ENCODE measurements around the gene RAB18. TPM values are rescaled to one million over a fixed set of nuclear protein-coding genes. Genes with fewer than 3 reads are reported as not detected.

RAB18 gene
- total RNA-seq, 1 experiment from 2014 or later, result 68.1 TPM

DNA sequence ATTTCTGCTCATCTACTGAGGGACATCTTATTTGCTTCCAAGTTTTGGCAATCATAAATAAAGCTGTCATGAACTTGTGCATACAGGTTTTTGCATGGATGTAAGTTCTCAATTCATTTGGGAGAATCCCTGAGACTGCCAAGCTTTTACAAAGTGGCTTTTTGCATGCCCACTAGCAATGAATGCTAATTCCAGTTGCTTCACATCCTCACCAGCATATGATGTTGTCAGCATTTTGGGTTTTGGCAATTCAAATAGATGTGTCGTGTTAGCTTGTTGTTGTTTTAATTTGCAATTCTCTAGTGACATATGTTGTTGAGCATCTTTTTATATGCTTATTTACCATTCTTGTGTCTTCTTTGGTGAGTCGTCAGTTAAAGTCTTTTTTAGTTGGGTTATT lies 57.2 kb downstream of the RAB18 start (continued):
- TF ChIP-seq CBX3 (IDR thresholded peaks at IDR 0.05; ENCODE audit: low read depth), result no peak
- TF ChIP-seq SP1 (IDR thresholded peaks at IDR 0.05; ENCODE audit: low read depth), result no peak
- no peak for TF ChIP-seq ZNF274 (IDR thresholded peaks at IDR 0.05; ENCODE audit: low read depth, low read length)

DNA sequence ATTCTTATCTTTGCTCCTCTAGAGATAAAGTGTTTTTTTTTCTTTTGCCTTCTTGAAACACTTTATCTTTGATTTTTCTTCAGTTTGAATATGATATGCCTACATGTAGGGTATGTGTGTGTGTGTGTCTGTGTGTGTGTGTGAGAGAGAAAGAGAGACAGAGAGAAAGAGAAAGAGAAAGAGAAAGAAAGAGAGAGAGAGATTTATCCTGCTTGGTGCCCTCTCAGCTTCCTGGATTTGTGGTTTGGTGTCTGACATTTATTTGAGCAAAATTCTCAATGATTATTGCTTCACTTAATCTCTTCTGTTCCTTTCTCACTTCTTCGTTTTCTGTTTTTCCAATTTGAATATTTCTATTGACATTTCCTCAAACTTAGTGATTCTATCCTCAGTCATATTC lies 60.3 kb downstream of the RAB18 start:
- Histone ChIP-seq H3K27me3 (ENCODE audit: insufficient read depth, low read length) (no peaks in the 10 kb centered on the region), H3K4me1 (ENCODE audit: control insufficient read depth in 1 of 2, insufficient read depth in 2 of 2, low read length in 2 of 2) (no peaks in the 10 kb centered on the region), H3K4me2 (ENCODE audit: low read length) (no peak overlapping the region), H3K9me2 (ENCODE audit: insufficient read depth) (no peaks in the 10 kb centered on the region), H3K4me3 (replicated peaks in 1 of 2; ENCODE audit: low read depth in 1 of 2, low read length in 2 of 2) (no peak overlapping the region), H3K27ac (ENCODE audit: low read depth, low read length) (no peak overlapping the region), H3K9me3 (ENCODE audit: control insufficient read depth in 1 of 2, insufficient read depth in 1 of 2, low read depth in 1 of 2, low read length in 2 of 2) (no peaks in the 10 kb centered on the region), H2AFZ (ENCODE audit: low read depth, low read length, poor library complexity, severe bottlenecking) (no peak overlapping the region), H3K79me2 (ENCODE audit: insufficient read depth, low read length) (no peaks in the 10 kb centered on the region), H3K9ac (ENCODE audit: low read length) (no peak overlapping the region), H4K20me1 (ENCODE audit: insufficient read depth) (no peaks in the 10 kb centered on the region), H3K36me3 (ENCODE audit: control insufficient read depth in 1 of 2, insufficient read depth in 2 of 2, low read length in 2 of 2) (no peaks in the 10 kb centered on the region)
- CTCF ChIA-PET, result no interaction called here
- TF ChIP-seq, protein P1, sequence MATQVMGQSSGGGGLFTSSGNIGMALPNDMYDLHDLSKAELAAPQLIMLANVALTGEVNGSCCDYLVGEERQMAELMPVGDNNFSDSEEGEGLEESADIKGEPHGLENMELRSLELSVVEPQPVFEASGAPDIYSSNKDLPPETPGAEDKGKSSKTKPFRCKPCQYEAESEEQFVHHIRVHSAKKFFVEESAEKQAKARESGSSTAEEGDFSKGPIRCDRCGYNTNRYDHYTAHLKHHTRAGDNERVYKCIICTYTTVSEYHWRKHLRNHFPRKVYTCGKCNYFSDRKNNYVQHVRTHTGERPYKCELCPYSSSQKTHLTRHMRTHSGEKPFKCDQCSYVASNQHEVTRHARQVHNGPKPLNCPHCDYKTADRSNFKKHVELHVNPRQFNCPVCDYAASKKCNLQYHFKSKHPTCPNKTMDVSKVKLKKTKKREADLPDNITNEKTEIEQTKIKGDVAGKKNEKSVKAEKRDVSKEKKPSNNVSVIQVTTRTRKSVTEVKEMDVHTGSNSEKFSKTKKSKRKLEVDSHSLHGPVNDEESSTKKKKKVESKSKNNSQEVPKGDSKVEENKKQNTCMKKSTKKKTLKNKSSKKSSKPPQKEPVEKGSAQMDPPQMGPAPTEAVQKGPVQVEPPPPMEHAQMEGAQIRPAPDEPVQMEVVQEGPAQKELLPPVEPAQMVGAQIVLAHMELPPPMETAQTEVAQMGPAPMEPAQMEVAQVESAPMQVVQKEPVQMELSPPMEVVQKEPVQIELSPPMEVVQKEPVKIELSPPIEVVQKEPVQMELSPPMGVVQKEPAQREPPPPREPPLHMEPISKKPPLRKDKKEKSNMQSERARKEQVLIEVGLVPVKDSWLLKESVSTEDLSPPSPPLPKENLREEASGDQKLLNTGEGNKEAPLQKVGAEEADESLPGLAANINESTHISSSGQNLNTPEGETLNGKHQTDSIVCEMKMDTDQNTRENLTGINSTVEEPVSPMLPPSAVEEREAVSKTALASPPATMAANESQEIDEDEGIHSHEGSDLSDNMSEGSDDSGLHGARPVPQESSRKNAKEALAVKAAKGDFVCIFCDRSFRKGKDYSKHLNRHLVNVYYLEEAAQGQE (IDR thresholded peaks at IDR 0.05; ENCODE audit: low read depth), result no peak
- TF ChIP-seq SRF (IDR thresholded peaks at IDR 0.05; ENCODE audit: low read depth) (no peak), ZNF274 (IDR thresholded peaks at IDR 0.05; ENCODE audit: low read depth, low read length) (no peak), SIN3A (IDR thresholded peaks at IDR 0.05; ENCODE audit: low read depth) (no peak), RAD21 (IDR thresholded peaks at IDR 0.05; ENCODE audit: low read depth) (no peak), CEBPB (IDR thresholded peaks at IDR 0.05; ENCODE audit: low read depth) (no peak), CBX3 (IDR thresholded peaks at IDR 0.05; ENCODE audit: low read depth) (no peak), SP1 (IDR thresholded peaks at IDR 0.05; ENCODE audit: low read depth) (no peak), FOSL1 (IDR thresholded peaks at IDR 0.05; ENCODE audit: low read depth) (no peak), ELF1 (IDR thresholded peaks at IDR 0.05; ENCODE audit: borderline replicate concordance, low read depth) (no peak)
- TF ChIP-seq, protein P2, sequence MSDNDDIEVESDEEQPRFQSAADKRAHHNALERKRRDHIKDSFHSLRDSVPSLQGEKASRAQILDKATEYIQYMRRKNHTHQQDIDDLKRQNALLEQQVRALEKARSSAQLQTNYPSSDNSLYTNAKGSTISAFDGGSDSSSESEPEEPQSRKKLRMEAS (IDR thresholded peaks at IDR 0.05), result no peak
- TF ChIP-seq, protein P3, sequence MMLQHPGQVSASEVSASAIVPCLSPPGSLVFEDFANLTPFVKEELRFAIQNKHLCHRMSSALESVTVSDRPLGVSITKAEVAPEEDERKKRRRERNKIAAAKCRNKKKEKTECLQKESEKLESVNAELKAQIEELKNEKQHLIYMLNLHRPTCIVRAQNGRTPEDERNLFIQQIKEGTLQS (IDR thresholded peaks at IDR 0.05), result no peak
- TF ChIP-seq, protein P4, sequence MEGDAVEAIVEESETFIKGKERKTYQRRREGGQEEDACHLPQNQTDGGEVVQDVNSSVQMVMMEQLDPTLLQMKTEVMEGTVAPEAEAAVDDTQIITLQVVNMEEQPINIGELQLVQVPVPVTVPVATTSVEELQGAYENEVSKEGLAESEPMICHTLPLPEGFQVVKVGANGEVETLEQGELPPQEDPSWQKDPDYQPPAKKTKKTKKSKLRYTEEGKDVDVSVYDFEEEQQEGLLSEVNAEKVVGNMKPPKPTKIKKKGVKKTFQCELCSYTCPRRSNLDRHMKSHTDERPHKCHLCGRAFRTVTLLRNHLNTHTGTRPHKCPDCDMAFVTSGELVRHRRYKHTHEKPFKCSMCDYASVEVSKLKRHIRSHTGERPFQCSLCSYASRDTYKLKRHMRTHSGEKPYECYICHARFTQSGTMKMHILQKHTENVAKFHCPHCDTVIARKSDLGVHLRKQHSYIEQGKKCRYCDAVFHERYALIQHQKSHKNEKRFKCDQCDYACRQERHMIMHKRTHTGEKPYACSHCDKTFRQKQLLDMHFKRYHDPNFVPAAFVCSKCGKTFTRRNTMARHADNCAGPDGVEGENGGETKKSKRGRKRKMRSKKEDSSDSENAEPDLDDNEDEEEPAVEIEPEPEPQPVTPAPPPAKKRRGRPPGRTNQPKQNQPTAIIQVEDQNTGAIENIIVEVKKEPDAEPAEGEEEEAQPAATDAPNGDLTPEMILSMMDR (IDR thresholded peaks at IDR 0.05 in 2 of 3, conservative IDR thresholded peaks at IDR 0.05 in 1 of 3; ENCODE audit: borderline replicate concordance in 1 of 3, insufficient read depth in 1 of 3, low read depth in 2 of 3, low read length in 2 of 3), result no peak
- TF ChIP-seq, protein P5, sequence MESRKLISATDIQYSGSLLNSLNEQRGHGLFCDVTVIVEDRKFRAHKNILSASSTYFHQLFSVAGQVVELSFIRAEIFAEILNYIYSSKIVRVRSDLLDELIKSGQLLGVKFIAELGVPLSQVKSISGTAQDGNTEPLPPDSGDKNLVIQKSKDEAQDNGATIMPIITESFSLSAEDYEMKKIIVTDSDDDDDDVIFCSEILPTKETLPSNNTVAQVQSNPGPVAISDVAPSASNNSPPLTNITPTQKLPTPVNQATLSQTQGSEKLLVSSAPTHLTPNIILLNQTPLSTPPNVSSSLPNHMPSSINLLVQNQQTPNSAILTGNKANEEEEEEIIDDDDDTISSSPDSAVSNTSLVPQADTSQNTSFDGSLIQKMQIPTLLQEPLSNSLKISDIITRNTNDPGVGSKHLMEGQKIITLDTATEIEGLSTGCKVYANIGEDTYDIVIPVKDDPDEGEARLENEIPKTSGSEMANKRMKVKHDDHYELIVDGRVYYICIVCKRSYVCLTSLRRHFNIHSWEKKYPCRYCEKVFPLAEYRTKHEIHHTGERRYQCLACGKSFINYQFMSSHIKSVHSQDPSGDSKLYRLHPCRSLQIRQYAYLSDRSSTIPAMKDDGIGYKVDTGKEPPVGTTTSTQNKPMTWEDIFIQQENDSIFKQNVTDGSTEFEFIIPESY (IDR thresholded peaks at IDR 0.05; ENCODE audit: extremely low read depth, insufficient replicate concordance, low read length), result no peak
- POLR2A ChIA-PET, result no interaction called here
- ATAC-seq (no peak), DNase-seq (ENCODE audit: low read depth, low spot score) (no peak)
- intact Hi-C loops (cut with micrococcal nuclease), result no loop called here
- BruUV-seq (replicated peaks), result no TSS peak
- RAD21 ChIA-PET (ENCODE audit: low non-redundant PET in 1 of 2, low total read pairs in 2 of 2, uncharacterized antibody in 2 of 2, unreplicated experiment in 2 of 2), result no interaction called here

All from HCT116 (cell line).